HFF-Myc (cell line): ENCODE data around the gene ST8SIA4.

ENCODE experiments used
- DNase-seq: peaks from one replicate; pipeline ENCODE4 v3.0.0-alpha.2; 2011; ENCODE audit warnings: low read depth; ENCODE audit errors: extremely low read depth
- H3K4me3 ChIP-seq: replicated peaks from 2 replicates; pipeline ENCODE4 v1.5.1; 2011; ENCODE audit warnings: low read depth, mild to moderate bottlenecking, control low read depth, low read length
- CTCF ChIP-seq: IDR thresholded peaks from 2 replicates; pipeline ENCODE4 v1.5.1; 2012; ENCODE audit warnings: mild to moderate bottlenecking, low read depth, low read length, control low read depth; ENCODE audit errors: missing control alignments

ST8SIA4 gene

GRCh38 chr5:100832252-100833230, 70.5 kb downstream of the ST8SIA4 start:
- H3K4me3 ChIP-seq = no peak overlapping the region
- TF ChIP-seq CTCF = no peak
- no peak for DNase-seq

- no peak for DNase-seq
- no peak for TF ChIP-seq CTCF
These were observed 74.2 kb downstream of the ST8SIA4 start for GRCh38 chr5:100828898-100829356.

GRCh38 chr5:100828071-100828897, 74.8 kb downstream of the ST8SIA4 start:
- H3K4me3 ChIP-seq = no peak overlapping the region
- no peak for DNase-seq
- TF ChIP-seq CTCF = no peak

More at GRCh38 chr5:100828898-100829356, 74.2 kb downstream of the ST8SIA4 start:
- H3K4me3 ChIP-seq = no peak overlapping the region

- no peak for DNase-seq
- no peak overlapping the region for H3K4me3 ChIP-seq
- no peak for TF ChIP-seq CTCF
These were observed 75.6 kb downstream of the ST8SIA4 start for GRCh38 chr5:100827481-100827889.

- DNase-seq = no peak
- no peak overlapping the region for H3K4me3 ChIP-seq
- no peak for TF ChIP-seq CTCF
These were observed 76.9 kb downstream of the ST8SIA4 start for GRCh38 chr5:100826133-100826532.

- DNase-seq = no peak
- H3K4me3 ChIP-seq = no peak overlapping the region
- no peak for TF ChIP-seq CTCF
These were observed 78.4 kb downstream of the ST8SIA4 start for GRCh38 chr5:100824635-100825034.
